GM18868 (cell line): ENCODE results near the gene CES5A.
"Not testable (repeated sequence)": the region's sequence is repeated elsewhere in the genome, so short reads cannot be mapped to it uniquely, and the experiment has no call there.

Experiments
- ATAC-seq: cut with Tn5 transposase; IDR thresholded peaks from one replicate; pipeline ENCODE4 v1.9.1; 2021; ENCODE audit warnings: mild to moderate bottlenecking, moderate library complexity; ENCODE audit not compliant: unreplicated experiment

The CES5A gene

DNA sequence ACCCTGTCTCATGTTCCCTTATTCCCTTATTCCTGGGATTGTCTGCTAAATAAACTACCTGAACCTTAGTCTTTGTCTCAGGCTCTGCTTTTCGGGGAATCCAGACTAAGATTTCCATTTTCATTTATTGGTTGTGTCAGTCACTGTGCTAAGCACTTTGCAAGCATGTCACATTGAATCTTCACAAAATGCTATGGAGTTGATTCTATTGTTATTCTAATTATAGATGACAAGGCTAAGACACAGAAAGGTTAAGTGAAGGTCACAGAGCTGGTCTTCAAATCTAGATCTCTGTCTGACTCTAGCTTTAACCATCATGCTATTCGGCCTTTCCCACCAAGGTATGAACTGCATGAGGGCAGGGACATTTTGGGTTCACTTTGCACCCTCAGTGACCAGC, 13.4 kb upstream of the CES5A start:
- ATAC-seq: no peak

DNA sequence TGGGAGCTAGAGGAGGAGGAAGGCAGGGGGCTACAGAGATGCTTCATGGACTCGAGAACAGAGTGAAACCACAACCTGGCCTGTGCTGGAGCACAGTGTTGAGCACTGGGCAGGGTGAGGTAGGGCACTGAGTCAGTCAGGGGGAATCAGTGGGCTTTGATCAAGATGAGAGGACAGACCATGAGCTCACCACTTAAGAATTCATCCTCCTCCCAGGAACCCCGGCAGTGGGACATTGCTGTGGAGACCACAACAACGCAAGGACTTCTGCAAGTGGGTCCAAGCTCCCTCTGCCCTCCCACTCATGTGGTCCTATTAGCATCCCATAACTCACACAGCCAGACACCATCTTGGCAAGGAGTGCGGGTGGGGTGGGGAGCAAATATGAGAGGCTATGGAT, 1.7 kb upstream of the CES5A start:
- ATAC-seq: no peak

DNA sequence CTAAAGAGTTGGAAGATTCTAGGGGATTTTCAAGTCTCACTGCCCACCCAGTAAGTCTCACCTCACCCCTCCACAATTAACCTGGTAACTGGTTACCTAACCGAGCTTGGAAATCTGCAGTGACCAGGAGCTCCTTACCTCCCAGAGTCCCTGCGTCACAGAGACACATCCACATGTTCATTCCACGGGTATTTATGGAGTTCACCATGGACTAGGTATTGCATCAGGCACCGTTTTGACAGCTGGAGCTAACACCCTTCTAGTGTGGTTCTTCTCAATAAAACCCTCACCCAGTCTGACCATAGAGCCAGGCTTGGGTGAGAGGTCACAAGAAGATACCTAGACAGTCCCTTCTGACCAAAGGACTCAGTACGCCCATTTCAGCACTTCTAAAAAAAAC, 2.1 kb downstream of the CES5A start:
- ATAC-seq: no peak

DNA sequence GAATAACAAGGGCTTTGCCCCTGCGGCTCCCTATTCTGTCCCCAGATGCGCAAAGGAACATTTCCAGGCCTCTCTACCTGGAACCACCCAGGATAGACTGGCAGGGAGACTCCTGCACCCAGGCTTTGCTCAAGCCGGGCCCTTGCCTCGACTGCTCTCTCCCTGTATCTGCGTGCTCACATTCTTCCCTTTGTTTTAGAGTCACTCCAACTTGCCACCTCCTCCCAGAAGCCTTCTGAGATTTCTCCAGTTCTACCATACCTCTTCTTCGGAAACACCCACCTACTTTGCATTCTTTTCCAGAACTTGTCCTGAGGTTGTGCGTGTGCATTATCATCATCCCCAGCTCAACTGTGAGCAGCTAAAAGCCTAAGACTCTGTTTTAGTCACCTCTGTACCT, 3.0 kb downstream of the CES5A start:
- no peak for ATAC-seq

DNA sequence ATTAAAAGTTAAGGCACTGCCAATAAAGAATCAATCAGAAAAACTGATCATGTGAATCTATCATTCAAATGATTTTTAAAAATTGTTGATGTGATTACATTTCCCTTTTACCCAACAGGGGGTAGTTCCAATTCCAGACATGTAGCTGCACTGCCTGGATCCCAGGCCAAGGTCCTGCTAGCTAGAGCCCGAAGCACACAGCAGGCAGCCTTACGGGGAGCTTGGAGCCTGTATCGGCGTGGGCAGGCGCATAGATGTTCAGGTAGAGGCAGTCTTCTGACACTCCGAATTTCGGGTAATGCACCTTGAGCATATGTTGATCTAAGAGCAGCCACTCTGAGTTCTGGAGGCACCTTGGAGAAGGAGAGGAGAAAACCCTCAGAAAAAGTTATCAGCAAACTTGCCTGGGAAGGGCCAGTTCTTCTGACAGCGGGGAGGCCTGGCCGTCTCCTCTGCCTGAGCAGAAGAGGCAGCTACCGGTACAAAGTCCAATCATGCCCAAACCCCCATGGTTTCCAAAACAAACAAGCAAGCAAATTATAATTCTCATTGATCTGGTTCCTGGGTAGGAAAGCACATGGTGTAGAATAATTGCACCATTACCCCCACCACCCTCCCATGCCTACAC, 3.6 kb downstream of the CES5A start:
- ATAC-seq: no peak

DNA sequence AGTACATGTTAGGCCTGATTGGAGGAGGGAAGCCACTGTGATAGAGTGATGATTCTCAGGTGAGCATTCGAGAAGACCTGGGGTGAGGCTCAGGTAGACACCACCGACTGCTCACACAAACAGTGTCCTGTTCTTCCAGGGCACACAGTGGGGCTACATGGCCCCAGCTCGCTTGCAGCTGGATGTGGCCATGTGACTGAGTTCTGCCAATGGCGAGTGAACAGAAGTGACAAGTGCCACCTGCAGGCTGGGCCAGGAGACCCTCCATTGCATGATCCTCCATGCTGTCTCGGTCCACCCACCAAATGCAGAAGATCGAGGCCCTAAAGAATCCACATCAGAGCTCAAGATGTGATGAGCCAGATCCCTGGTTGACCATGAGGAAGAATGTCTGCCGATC, 6.2 kb downstream of the CES5A start:
- ATAC-seq: no peak

DNA sequence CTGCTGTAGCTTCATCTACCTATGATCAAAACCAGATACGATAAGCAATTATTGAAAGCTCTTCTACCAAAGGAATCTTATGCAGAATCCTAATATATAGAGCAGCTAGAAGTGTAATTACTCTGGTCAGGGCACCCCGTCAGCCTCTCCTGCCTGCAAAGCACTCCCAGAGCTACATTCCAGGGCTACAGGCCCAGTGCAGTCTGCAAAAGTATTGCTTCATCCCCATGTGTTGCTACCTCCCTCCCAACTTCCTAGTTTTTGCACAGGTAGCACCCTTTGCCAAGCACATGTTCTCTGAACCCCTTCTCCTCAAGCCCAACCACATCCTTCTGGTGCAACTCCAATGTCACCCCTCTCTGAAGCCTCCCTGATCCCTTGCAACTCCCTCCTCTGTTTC, 7.0 kb downstream of the CES5A start:
- ATAC-seq: no peak

DNA sequence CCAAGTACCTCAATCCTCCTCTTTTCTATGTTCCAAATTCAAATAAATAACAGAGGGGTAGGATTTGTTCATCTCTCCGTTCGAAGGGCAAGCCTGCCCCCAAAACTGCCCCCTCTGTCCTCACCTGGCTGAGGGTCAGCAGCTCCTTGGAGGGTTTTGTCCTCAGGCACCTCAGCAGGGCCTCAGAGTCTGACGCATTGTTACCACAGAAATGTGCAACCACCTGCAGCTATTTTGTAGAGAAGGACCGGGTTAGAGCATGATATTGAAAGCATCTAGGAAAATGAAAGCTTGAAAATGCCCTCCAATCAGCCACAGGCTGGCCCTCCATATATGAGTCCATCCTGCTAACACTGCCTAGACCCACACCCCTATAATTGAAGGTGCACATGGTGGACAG, 13.9 kb downstream of the CES5A start:
- ATAC-seq: no peak

DNA sequence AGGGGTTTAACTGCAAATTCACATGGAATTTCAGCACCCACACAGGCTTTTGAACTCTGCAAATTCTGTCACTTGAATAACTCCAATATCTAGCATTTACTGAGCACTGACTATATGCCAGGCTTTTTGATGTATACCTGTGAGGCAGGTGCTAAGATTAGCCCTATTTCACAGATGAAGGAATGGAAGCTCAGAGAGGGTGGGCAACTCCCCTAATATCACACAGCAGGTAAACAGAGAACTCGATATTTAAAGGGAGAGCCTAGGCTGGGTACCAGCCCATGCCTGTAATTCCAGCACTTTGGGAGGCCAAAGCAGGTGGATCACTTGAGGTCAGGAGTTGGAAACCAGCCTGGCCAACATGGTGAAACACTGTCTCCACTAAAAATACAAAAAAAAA, 17.5 kb downstream of the CES5A start:
- ATAC-seq: not testable (repeated sequence)

DNA sequence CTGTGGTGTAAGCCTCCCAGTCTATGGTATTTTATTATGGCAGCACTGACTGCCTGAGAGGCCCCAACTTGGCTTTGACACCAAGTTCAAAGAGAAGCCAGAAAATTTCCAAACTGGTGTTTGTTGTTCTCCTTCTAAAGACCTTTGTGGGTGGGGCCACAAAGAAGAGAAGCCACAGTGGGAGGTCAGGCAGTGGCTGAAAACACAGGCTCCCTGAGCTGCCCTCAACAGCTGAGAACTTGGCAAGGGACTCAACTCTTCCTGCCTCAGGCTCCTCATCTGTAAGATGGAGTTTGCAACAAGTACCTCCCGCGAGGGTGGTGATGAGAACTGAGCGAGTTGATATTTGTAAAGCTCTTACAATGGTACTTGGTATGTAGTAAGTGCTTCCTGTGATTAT, 18.2 kb downstream of the CES5A start:
- ATAC-seq: no peak

DNA sequence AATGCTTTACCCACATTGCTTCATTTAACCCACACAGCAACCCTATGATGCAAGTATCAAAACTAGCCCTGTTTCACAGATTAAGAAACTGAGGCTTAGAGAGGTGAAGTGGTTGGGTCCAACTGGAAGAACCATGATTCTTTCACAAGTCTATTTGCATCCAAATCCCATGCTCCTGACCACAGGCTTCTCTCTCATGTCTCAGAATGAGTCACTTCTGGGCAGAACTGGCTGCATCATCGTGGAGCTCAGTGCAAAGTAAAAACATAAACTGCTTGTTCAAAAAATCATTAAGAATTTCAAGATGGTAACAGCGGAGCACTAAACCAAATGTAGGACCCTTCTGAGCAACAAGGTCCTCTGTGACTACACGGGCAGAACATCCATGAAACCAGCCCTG, 22.1 kb downstream of the CES5A start:
- ATAC-seq: no peak

DNA sequence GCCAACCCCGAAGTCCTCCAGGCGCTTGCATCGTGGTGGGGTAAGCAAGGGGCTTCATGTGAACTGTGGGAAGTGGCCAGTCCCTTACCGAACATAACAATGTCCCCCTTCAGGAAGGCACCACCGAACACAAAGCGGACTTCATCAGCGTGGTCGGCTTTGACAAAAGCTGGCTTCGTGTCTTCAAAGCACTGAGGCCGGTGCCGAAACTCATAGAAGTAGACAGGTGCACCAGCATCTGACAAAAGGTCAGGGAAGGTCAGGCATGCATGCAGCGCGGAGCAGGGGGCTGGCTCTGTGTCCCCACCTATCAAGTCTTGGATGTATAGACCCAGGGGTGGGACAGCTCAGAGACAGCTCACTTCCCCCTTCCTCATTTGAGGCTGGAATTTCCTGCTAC, 25.6 kb downstream of the CES5A start:
- no peak for ATAC-seq

DNA sequence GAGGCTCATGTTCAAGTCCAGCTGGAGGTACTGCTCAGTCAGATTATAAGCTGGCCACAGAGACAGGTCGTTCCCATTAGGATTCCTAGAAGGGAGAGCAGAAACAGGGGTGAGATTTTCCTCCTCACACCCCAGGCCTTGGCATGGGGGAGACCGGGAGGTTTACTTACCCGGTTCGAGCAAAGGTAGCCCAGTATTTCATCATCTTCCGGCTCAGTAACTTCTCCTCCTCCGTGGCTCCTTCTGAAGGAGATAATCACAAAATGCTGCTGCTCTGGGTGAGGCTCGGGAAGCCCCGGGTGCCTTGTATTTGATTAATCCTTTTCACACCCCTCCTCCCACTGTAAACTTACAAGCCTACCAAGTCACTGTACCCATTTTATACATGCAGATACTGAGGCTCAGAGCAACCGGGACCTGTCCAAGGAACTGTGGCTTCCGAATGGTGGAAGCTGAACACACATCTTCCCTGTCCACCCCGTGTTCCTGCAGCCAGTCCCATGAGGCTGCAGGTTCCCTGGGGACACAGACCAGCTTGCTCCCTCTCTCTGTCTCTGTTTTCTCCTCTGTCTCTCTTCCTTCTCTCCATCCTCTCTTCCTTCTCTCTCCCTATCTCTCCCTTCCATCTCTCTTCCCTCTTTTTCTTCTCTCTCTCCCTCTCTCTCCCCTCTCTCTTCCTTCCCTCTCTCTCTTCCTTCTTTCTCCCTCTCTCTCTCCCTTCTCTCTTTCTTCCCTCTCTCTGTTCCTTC, 28.4 kb downstream of the CES5A start:
- ATAC-seq: no peak

DNA sequence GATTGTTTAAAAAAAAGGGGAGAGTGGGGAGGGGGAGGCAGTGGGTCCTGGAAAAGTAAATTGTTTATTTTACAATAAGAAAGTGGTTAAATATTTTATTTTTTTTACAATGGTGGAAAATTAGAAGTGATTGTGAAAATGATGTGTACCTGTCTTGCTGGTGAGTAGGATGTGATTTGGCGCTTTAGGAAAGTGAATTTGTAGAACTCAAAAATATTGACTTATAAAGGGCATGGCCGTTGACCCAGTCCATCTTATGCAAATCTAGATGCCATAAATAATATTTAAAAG, 32.1 kb downstream of the CES5A start:
- no peak for ATAC-seq

DNA sequence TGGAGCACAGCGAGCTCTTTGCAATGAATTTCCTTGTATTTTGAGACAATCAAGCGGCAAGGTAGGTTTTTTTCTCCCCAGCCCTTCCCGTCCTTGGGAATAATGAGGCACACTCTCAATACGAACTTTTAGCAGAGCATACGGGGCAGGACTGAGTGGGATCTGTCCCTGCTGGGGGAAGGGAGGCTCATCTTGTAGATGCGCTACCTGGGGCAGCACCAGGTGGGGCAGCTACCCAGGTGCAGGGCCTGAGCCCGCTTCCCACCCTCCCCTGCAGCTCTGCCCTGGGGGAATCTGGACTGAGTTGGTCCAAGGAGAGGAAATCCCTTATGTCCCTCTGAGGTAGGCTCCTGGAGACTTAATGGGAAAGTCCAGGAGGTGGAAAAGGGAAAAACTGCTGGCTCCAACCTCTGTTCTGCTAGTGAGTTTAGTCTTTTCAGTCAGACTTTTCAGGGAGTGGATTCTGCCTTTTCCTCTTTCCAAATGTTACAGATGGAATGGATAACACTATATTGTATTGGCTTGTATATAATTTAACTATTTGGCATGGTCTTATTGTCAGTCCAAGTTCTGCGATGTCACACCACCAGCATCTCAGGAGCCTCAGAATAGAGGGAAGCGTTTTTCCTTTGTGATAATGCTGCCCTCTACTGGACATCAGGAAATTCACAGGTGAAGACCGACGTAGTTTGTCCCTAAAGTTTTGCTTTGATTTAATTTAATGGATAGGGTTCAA, 32.6 kb downstream of the CES5A start:
- no peak for ATAC-seq

DNA sequence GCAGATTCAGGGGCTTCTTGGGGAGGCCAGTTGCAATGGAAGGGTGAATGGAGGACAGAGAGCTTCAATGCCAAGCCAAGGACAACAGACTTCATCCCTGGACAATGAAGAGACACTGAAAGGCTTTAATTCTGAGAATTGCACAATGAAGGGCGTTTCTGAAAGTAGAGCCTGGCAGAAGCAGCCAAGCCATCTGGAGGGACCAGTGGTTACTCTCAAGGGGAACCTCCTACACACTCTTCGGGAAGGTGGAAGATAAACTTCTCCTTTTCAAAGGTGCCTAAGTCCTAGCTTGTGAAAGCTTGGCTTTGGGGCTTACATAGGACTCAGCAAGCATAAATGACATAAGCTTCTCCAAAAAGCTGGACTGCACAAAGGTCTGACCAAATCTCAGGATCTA, 36.1 kb downstream of the CES5A start:
- no peak for ATAC-seq

DNA sequence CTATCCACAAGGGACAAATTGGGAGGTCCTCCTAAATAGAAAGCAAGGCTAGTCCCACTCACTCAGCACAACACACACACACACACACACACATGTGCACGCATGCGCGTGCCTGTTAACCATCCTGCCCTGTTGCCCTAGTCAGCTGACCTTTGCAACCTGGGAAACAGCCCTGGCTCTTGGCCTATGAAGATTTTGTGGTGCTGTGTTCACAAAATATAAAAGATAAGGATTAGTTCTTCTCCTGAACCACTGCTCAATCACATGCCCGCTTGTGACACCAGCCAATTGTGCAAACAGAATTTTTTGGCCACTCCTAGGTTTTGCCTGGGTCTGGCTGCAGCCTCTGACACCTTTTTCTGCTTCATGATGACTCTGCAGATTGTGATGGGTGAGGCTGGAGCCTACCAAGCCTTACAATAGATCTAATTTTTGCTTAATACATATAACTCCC, 39.0 kb downstream of the CES5A start:
- no peak for ATAC-seq

DNA sequence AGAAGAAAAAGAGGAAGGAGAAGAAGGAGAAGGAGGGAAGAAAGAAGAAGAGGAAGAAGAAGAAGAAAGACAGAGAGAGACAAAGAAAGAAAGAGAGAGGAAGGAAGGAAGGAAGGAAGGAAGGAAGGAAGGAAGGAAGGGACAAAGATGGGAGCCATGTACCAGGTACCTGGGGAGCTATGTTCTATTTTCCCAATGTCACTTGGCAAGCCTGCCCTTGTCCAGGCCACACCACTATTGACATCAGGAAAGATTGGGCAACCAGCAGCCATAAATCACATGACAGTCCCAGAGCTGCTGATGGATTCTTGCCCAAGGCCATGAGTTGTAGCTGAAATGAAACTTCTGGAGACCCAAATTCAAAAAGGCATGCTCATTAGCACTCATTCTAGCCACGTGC, 39.6 kb downstream of the CES5A start:
- no peak for ATAC-seq

DNA sequence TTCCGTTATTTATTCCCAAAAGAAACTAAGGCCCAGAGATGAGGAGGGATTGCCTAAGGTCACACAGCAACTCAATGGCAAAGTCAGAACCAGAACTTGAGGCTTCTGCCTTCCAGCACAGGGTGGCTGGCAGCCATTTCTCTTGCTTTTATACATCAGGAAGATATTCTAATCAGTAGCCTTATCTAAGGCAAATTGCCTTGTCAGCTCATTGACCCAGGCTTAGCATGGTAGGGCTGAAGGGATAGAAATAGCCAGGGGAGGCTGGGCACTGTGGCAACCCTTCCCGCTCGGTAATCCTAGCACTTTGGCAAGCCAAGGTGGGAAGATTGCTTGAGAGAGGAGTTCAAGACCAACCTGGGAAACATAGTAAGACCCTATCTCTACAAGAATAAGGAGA, 40.0 kb downstream of the CES5A start:
- not testable (repeated sequence) for ATAC-seq

DNA sequence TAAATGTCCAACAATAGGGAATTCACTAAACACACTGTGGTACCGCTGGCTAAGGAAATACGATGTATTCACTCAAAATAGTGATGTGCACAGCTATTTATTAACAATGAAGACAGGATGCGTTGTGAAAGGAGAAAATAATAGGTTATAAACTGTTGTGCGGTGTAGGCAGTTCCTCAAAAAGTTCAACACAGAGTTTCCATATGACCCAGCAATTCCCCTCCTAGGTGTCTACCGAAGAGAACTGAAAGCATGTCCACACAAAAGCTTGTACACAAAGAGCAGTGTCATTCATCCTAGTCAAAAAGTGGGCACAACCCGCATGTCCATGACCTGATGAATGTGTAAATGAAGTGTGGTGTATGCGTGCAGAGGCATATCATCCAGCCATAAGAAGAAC, 41.1 kb downstream of the CES5A start:
- ATAC-seq: peak; percentile 92

DNA sequence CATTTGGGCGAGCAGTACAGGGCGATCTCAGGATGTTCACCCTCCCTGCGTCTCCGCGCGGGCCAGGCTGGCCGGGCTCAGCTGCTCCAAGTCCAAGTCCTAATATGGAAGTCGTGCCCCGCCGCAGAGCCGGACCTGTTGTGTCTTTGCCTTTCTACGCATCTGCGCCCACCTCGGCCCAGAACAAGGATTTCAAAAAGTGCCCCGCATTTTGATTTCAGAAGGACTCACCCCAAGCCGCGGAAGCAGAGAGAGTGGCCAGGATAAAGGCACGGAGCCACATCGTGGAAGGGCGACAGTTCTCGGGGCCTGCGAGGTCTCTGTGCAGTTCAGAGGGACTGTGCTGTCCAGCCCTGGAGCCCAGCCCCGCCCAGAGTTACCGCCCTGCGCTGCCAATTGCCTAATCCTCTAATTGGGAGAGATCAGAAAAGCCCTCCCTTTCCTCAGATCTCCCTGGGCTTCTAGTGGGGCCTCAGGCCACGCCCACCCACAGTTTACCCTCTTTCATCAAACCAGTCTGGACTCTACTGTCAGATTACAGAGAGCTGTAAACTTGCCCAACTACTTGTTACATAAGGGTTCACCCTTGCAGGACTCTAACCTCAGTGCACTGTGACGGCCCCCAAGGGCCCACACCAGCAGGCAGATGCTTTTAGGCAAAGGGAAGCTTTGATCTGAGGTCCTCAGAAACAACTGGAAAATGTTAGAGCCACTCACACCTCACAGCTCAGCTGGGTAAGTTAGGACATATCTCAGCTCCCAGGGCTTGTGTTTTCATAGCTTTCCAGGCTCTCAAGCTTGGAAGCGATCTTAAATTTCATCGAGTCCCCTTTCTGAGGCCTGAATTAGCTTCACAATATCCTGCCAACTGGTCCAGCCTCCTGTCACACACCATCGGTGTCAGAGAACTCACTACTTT, 42.1 kb downstream of the CES5A start, which contains the start of gene CES1:
CES1 (minus strand) TSS at position 324 of the 919 bp plus-strand sequence; CDS start at position 283, 41 bp downstream.
- no peak for ATAC-seq
